GM19452 (cell line): ENCODE data around the gene RPS6KA5.
"Not testable (repeated sequence)": the region's sequence is repeated elsewhere in the genome, so short reads cannot be mapped to it uniquely, and the experiment has no call there.

Source experiments
- ATAC-seq: cut with Tn5 transposase; IDR thresholded peaks from one replicate; pipeline ENCODE4 v1.9.1; 2021; ENCODE audit not compliant: unreplicated experiment

RPS6KA5 gene

GRCh38 chr14:91060351-91061055, at the start of gene RPS6KA5:
TSS of gene RPS6KA5 (minus strand) at chr14:91060641. CDS start at chr14:91060434, 207 bp downstream.
- ATAC-seq = peak; percentile 83

DNA sequence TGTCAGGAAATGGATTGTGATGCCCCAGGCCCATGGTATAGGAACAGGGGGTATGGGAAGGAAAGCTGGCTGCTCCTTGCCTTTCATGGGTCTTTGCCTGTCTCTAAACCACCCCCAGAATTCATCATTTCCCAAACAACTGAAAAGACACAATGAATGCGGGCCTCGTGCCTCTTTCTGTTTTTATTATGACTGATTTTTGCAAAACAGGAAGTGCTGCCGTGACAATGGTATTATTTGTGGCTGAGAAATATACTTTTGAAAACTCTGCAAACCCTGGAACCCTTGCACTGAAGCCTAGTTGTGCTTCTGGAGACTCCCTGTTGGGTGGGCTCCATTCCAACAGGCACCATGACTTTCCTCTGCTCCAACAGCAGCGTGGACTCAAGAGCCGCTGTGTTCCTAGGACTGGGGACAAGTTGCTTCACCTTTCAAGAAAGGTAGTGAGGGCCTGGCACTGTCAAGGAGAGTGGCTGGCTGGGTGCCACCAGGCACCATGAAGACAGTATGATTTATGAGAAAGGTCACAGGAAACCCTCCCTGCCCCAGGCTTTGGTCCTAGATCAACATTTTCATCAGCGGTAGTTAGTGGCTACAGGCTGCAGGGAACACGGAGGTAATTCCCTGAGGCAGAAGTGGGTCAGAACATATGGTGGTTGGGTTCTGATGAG, 48.6 kb upstream of the RPS6KA5 start:
- ATAC-seq = no peak

GRCh38 chr14:91103116-91103515, 42.7 kb upstream of the RPS6KA5 start:
- ATAC-seq = no peak

DNA sequence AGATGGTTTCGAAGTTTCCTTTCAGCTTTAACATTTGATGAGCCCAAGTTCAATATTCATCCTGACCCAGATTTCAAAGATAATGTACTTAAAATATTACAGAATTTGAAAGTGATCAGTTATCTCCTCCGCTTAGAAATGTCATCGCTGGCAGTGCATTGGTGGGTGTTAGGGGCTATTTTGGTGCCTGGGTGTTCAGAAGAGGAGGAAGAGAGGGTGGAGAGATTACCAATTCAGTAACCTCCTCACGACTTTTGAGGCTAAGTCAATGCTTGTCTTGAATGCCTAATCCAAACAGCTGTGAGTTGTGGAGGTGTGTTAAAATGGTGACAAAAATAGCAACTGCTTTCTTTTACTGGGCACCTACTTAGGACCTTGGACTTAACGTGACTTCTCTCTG, 39.7 kb upstream of the RPS6KA5 start:
- no peak for ATAC-seq

DNA sequence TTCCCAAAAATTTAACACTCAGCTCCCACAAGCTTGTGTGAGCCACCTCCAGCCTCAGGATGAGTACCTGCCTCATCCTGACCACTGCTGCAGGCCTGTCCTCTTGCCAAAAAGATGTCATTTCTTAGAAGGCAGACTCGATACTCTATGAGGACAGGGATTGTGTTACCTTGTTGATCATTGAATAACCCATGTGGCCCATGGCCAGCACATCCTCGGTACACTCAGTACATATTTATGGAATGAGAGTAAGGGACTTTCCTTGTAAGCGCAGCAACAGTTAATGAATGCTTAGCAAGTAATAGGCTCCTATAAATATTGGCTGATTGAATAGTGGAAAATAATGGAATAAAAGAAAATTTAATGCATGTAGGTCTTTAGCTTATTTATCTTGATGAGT, 38.1 kb upstream of the RPS6KA5 start:
- ATAC-seq = no peak

DNA sequence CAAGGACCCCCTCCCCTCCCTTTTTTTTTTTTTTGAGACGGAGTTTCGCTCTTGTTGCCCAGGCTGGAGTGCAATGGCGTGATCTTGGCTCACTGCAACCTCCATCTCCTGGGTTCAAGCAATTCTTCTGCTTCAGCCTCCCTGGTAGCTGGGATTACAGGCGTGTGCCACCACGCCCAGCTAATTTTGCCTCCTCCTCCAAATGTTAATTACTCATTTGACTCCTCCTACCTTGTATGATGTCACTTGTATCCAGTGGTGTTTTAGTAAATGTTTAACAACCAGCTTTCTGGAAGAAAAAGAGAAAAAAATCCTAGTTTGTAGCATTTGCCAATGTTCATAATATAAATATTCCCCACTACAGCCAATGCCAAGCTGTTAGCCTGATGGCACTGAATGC, 37.2 kb upstream of the RPS6KA5 start:
- ATAC-seq = not testable (repeated sequence)

DNA sequence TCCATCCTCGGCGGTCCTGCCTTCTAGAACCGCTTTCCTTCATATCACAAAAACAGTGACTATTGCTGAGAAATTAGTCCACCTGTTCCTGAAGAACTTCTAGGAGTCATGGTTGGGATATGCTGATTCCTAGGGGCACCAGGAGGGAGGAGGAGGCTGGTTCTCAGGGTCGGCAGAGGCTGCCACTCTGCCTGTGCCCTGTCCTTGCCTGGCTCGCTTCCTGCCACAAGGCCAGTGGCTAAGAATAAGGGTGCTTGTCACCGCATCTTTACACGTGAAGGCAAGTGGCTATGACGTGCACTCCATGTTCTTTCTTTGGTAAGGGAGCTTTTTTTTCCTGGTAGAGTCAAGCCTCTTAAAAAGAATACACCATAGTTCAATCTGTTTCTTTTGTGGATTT, 34.7 kb upstream of the RPS6KA5 start:
- ATAC-seq = no peak

DNA sequence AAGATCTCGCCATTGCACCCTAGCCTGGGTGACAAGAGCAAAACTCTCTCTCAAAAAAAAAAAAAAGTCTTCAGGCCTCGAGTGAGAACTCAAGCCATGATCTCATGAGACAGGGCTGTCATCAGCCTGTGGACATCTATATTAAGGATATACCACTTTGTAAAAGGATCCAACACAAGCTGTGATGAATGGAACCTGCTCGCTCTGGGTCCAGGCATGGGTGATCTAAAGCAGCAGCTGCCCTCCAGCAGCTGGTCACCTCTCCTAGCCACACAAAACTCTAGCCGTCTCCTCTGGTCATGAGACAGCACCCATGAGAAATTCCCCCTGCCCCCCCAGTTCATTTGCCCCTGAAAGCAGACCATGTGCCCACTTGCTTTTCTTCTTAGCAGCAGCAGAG, 34.3 kb upstream of the RPS6KA5 start:
- ATAC-seq = no peak

DNA sequence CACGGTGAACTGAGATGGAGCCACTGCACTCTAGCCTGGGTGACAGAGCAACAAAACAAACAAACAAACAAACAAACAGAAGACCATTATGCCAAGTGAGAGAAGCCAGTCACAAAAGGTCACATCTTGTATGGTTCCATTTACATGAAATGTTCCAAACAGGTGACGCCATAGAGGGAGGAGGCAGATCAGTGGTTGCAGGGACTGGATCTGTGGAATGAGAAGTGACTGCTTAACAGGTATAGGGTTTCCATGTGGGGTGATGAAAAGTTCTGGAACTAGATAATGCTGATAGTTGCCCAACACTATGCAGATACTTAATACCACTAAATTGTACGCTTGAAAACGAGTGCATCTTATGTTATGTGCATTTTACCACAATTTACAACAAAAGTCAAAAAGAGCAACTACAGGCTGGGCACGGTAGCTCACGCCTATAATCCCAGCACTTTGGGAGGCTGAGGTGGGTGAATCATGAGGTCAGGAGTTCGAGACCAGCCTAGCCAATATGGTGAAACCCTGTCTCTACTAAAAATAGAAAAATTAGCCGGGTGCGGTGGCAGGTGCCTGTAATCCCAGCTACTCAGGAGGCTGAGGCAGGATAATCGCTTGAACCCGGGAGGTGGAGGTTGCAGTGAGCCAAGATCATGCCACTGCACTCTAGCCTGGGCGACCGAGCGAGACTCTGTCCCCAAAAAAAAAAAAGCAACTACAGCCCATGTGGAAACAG, 33.5 kb upstream of the RPS6KA5 start:
- not testable (repeated sequence) for ATAC-seq

- no peak for ATAC-seq
These were observed 31.6 kb upstream of the RPS6KA5 start for GRCh38 chr14:91092073-91092472.

- ATAC-seq = no peak
These were observed 30.3 kb upstream of the RPS6KA5 start for GRCh38 chr14:91090743-91091142.

GRCh38 chr14:91089958-91090535, 29.6 kb upstream of the RPS6KA5 start:
- no peak for ATAC-seq

GRCh38 chr14:91088585-91089235, 28.3 kb upstream of the RPS6KA5 start:
- no peak for ATAC-seq

GRCh38 chr14:91087470-91087869, 27.0 kb upstream of the RPS6KA5 start:
- not testable (repeated sequence) for ATAC-seq

GRCh38 chr14:91084516-91084915, 24.1 kb upstream of the RPS6KA5 start:
- no peak for ATAC-seq

DNA sequence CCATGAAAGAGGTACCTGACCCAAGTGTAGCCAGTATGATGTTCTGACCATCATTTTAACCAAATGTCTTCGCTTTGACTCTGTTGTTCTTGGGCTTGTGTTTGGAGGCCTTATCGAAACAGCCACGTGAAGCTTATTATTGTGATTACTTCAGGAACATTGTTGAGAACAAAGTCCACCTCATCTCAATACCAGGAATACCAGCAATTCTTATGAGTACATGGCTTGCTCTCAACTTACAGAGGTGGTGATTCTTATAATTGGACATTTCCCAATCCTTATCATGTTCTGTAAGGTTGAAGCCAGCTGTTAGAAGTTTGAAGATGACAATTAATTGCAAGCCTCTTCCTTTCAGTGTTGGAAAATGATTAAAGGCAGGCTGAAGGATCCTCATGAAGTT, 21.8 kb upstream of the RPS6KA5 start:
- ATAC-seq = no peak

DNA sequence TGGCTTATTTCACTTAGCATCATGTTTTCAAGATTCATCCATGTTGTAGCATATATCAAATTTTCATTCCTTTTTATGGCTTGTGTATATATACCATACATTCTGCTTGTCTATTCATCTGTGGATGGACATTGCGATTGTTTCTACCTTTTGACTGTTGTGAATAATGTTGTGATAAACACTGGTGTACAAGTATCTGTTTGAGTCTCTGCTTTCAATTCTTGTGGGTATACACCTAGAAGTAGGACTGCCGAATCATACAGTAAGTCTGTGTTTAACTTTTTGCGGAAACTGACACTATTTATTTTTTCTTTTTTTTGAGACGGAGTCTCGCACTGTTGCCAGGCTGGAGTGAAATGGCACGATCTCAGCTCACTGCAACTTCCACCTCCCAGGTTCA, 19.6 kb upstream of the RPS6KA5 start:
- ATAC-seq = no peak

GRCh38 chr14:91078095-91078737, 17.8 kb upstream of the RPS6KA5 start:
- peak; percentile 76 for ATAC-seq

GRCh38 chr14:91075553-91075952, 15.1 kb upstream of the RPS6KA5 start:
- ATAC-seq = no peak

DNA sequence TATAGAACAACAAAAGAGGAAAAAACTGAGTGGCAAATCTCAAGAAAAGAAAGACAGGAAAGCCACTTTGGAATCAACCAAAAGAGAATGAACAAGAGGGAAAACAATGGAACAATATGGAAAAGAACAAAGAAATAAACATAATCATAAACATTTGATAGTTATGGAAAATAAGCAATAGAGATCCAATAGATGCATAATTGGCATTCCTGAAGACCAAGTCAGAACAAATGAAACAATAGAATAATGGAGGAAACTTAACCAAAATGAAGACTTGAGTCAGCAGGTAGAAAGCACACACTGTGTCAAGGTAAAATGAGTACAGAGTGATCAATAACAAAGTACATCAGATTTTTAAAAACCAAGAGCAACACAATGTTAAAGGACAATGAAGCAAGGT, 10.1 kb upstream of the RPS6KA5 start:
- no peak for ATAC-seq

DNA sequence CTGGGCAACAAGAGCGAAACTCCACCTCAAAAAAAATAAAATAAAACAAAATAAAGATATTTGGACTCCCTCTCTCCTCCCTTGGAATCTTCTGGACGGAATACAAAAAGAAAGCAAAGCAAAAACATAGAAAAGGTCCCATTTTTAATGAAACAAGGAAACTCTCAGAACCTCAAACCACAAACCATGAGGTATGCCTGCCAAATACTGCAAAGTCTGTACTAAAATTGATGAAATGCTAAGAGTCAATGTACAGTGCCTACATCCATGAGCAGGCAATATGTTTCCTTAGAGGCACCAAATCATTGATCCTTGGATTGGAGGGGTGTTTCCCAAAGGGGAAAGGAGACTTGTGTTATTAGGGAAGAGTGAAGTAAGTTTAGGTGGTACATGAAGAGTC, 8.2 kb upstream of the RPS6KA5 start:
- no peak for ATAC-seq
